Measurements from ENCODE around the gene SGSM2.

SGSM2 gene

DNA sequence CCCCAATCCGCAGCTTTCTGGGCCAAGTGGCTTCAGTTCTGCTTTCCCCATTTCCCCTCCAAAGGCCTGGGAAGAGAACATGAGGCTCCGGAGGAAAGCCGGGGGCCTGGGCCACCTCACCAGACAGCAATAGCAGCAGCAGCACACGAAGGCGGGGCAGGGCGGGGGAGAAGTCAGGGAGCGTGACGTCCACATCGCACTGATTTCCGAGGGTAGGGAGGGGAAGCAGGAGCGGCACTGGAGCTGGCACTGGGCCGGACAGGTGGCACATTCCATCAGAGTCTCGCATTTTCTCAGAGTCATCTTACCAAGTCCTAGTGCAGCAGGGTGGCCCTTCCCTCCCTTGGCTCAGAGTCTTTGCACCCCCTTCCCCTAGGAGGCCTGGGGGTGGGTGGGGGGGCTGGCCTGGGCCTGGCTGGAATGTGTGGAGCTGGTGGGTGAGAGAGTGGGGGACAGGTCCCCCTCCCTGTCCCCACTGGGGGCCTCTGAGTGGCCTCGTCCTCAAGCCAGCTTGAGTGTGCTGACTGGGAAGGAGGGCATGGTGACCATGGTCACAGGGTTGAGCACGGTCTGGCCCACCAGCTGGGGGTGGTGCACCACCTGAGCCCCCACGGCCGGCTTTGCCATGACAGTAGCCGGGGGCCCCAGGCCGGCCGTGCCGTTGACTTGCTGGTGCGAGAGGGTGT lies 49.2 kb downstream of the SGSM2 start:
- no peak for DNase-seq (ENCODE audit: low read depth)

DNA sequence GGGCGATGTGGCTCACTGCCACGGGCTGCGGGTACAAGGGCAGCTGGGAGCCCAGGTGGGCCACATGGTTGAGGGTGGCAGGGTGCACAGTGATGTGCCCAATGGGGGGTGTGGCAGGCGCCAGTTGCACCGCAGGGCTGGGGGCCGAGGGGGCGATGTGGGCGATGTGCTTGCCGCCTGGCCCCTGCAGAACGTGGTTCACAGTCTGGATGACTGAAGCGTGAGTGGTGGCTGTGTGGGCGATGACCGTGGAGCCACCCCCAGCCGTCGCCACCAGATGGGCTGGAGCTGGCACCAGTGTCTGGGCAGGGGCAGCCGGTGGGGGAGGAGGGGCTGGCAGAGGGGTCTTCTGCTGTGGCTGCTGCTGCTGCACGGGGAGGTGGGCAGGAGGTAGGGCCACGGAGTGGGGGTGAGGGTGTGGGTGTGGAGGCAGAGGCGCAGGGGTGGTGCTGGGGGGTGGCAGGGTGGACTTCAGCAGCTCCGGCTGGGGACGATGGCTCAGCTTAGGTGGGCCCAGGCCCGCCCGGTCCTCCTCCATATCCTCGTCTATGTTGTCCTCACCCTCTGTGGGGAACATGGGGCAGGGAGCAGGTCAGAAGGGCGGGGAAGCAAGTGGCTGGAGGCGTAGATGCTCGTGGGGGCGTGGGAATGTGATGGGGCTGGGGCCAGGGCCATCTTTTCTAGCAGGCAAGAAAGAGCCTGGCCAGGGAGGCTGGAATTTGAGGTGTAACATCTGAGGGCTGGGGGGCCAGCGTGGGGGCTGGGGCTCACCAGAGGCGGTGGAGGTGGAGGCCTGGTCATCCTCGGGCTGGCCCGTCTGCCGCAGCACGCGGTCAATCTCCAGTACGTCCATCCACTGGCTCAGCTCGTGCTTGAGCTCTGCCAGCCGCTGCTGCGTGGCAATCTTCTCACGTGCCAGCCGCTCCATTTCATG lies 50.1 kb downstream of the SGSM2 start:
- no peak for DNase-seq (ENCODE audit: low read depth)

DNA sequence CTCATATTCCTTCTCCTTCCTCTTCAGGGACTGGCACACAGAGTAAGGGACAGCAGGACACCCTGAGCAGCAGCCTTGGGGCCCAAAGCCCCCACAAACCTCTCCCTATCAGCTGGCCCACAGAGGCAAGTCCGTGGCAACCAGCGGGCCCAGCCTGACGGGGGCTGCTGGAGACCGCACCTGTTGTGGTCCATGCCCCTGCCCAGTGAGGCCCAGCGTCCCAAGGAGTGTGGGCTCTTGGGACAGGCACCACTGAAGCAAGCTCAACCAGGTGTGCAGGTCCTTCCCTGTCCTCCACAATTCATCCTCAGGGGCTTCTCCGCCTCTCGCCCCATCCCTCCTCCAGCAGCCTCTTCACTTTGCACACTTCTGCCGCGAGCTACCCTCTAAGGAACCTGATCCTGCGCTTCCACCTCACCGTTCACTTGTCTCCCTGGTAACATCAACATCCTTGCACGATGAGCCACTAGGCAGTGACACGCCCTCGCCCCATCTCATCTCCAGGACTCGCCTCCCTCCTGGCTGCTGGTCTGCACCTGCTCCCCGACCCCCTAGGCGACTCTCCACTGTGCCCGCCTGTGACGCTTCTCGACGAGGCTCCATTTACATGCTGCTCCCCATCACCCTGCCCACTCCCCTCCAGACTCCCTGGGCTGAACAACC lies 50.9 kb downstream of the SGSM2 start:
- no peak for DNase-seq (ENCODE audit: low read depth)

DNA sequence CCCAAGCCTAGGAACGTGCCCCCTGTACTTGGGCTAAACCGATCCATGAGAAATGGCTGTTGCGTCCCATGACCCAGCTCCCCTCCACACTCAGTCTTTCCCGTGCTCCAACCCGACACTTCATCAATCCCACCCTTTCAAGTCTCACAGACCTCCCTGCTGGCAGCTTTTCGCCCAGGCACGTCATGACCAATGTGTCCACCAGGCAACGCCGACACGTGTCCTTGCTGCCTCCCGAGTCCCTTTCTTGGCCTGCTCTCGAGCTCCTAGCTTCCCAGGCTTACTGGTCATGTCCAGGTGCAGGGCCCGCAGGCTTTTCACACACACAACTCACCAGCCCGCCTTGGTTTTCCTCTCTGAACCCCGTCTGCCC lies 51.4 kb downstream of the SGSM2 start:
- no peak for DNase-seq (ENCODE audit: low read depth)

DNA sequence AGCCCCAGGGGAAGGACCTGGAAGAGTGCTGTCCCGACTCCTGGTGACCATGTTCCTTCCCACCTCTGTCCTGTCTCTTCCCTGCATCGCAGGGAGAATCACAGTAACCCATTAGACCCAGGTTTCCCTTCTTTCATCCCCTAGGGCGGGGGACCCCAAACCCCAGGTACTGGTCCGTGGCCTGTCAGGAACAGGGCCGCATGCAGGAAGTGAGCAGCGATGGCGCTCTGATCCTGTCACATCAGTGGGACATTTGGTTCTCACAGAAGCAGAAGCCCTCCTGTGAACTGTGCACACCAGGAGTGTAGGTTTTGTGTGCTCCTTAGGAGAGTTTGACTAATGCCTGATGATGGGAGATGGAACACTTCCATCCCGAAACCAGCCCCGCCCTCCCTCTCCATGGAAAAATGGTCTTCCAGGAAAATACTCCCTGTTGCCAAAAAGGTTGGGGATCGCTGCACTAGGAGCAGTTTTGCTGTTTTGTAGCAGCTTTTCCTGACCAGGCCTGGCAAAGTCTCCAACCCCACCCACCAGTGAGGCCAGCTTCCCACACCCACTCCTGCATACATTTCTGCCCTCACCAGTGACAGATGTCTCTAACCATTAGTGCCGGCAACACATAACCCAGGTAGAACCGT lies 53.0 kb downstream of the SGSM2 start:
- DNase-seq (ENCODE audit: low read depth): no peak

DNA sequence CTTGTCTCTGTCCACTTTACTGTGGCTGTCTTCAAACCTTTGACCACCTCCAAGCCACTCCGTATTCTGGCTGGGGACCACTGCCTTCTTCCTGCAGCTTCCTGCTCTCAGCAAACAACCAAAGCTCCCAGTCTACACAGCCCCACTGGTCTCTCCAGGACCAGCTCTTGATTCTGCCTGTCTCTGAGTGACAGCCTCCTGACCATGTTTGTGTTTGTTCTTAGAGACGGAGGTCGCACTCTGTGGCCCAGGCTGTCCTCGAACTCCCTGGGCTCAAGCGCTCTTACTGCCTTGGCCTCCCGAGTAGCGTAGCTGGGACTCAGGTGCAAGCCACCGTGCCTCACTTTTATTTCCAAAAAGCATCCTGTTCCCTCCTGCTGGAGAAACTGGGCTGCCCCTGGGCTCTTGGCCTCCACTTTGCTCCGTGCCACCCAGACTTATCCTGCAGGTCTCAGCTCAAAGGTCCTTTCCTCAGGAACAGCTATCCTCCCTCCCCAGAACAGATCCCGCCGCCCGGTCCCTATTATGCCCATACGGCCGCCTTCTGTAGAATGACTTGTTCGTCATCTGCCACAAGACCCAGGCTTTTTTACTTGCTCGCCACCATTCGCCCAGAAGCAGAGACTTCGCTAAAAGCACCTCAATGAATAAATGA lies 54.4 kb downstream of the SGSM2 start:
- DNase-seq (ENCODE audit: low read depth): no peak

DNA sequence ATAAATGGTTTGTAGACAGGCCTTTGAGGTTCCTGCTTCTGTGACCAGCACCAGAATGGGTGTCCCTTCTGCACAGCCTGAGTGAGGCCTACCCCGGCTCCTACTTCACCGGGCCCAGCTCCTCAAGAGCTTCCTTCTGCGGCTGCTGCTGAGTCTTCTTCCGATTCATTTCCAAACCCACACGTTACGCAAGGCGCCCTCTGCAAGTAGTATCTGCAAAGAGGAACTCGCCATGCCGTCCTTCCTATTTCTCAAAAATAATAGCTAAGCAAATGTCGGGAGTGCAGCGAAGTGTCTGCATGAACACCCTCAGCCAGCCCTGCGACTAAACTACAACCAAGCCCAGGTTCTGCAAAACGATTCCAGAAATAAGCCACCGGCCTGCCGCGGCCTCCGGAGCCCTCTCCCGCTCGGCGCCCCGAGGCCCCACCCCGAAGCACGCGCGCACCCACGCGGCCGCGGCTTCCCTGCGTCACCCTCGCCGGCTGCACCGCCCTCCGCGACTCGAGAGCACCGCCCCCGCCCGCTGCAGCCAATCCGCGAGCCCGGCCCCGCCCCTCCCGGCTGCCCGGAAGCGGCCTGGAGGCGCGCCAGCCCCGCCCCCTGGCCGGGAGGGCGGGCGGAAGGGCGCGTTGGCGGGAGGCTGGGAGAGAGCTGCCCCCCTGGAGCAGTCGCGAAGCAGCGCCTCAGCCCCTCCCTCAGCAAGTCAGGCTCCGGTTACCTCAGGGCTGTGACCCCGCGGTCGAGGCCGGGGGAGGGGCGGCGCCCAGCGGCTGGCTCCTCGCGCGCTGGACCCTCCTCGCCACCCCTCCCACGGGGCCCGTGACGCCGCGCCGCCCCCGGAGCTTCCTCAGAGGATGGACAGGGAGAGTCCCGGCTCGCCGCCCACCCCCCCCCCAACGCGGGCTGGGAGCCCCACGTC lies 55.2 kb downstream of the SGSM2 start:
- DNase-seq (ENCODE audit: low read depth): peak; percentile 74

DNA sequence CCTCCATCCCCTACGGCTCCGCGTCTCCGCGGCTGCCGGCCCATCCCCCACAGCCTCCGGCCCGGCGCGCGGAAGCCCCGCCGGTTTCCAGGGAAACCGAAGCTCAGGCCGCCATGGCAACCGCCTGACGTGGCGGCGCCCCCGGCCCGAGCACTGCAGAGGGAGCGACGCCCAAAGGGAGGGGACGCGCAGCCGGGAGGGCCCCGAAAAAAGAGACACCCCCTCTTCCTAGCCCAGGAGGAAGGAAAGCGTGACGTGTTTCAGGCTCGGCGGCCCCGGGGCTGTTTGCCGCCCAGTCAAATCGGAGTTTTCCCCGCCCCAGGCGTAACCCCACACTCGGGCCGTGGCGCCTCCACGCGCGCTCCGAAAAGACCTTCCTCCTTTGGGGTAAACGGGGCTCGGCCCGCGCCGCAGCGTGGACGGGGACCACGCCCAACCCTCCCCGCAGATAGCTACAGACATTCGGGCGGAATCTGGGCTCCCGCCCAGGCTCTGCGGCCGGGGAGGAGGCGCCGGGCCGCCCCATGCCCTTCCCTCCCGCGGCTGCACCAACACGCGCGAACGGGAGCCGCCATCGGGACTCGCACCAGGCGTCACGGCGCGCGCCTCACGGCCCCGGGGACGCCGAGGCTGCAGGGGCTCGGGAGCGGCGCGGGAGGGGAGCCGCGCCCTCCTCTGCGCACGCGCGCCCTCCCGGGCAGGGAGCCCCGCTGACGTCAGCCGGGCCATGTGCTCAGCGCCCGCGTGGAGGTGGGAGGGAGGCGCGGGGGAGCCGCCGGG lies 56.1 kb downstream of the SGSM2 start:
- no peak for DNase-seq (ENCODE audit: low read depth)

DNA sequence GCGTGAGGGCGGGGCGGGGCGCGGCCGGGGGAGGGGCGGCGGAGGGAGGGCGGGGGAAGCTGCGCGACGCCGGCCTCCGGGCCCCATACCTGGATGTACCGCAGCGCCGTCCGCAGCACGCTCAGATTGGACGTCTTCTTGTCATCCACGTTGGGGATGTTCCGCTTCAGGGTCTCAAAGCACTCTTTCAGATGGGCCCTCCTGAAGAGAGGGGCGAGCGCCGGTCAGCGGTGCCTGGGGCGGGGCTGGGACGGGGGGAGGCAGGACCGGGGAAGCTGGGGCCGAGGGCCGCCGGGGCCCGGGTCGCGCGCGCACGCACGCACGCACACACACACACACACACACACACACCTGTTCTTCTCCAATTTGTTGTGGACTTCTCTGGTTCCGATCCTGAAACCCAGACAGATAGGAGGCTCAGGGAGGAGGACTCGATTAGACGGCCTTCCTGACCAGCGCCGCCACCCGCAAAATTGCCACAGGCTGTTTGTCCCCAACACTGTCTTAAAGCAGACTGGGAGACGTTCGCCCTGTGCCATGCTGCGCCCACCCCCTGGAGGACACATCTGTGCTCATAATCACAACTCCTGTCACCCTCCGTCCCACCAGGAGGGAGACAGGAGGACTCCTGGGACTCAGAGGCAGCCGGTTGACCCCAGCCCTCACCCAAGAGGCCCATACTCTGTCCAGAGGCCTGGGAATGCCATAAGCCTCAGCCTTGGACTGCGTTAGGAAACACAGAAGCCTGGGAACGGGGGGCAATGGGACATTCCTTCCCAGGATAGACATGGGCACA lies 56.9 kb downstream of the SGSM2 start:
- DNase-seq (ENCODE audit: low read depth): no peak

DNA sequence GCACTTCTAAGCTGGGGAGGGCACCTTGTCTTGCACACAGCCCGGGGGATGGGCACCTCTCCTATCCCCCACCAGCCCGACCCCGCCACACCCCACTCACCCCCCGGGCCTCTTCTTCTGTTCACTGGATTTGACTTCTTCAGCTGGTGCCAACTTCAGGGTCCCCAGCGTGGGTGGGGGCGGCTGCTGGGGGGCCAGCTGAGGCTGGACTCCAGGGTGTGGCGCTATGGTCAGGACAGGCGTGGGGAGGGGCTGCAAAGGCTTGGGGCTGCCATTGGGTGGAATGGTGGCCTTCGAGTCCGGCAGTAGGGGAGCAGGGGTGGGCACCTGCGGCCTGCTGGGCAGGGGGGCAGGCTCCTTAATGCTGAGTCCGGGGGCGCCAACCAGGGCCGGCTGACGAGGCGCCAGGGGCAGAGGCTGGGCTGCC lies 57.5 kb downstream of the SGSM2 start:
- DNase-seq (ENCODE audit: low read depth): no peak

DNA sequence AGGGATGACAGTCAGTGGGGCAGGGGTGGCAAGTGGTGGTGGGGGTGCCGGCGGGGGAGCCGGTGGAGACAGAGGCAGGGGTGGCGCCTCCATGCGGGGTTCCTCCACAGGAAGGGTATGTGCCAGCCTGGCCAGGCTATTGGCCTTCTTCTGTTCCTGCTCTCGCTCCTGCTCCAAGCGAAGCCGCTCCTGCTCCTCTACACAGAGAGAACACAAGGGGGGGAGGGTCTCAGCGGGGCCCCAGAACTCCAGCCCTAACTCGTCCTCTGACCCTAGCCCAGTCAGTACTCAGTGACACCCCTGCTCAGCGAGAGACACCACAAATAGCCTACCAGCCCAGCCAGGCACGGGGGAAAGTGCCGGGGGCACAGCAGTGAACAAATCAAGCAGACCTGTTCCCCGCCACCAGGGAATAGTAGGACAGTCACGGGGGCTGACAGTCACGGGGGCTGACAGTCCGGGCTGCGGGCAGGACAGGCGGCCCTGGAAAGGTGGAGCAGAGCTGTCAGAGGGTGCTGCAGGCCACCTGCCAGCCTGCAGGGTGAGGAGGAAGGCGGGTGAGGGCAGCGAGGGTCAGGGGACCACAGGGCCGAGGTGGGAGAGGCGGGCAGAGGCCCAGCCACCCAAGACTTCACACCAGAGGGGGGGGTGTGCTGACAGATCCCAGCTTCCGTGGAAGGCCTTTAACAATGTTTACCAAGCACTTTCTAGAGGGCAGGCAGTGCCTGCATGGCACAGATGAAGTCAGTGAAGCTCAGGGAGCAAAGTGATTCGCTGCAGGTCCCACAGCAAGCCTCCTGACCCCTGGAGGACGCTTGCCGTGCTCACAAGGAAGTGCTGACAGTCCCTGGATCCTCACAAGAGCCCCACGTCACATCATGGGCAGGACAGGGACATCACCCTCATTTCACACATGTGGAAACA lies 58.2 kb downstream of the SGSM2 start:
- no peak for DNase-seq (ENCODE audit: low read depth)

DNA sequence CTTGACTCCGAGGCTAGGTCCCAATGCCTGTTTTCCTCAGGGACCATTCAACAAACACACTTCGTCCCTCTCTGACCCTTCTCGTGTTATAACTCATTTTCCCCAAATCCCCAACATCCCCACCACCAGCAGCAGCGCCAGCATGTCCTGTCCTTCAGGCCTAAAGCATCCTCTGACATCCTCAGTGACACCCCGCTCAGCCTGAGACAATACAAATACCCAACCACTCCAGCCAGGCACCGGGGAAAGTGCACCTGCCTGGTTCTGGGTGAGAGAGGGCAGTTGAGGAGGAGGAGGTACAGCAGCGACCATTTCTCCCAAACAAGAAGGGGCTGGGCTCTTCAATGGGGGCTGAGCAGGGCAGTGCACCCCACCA lies 58.9 kb downstream of the SGSM2 start:
- DNase-seq (ENCODE audit: low read depth): no peak

DNA sequence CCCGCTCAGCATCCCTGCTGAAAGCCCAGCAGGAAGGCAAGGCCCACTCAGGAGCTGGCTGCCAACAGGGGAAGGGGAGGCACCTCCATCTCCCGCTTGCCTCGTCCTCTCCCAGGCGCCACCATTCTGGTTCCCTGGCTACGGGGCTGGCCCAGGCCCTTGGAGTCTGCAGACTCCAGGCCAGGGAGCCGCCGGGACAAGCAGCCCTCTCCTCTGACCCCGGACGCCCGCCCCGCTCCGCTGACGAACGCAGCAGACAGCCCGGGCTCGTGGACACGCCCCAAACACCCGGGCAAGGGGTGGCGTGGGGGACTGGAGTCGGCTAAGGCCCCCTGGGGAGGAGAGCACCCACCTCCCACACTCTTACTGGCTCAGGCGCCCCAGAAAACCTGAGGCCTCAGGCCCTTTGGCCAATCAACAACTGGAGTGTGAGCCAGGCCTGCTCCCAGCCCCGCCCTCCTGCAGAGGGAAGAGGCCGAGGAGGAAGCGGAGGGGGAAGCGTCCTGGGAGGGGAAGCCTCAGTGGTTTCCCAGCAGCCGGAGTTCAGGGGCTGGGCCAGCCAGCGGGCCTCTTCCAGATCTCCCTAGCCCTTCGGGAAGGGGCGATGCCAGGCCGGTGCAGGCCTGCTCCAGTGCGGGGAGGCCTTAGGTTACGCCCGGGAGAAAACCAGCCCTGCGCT lies 59.4 kb downstream of the SGSM2 start:
- DNase-seq (ENCODE audit: low read depth): peak; percentile 86

DNA sequence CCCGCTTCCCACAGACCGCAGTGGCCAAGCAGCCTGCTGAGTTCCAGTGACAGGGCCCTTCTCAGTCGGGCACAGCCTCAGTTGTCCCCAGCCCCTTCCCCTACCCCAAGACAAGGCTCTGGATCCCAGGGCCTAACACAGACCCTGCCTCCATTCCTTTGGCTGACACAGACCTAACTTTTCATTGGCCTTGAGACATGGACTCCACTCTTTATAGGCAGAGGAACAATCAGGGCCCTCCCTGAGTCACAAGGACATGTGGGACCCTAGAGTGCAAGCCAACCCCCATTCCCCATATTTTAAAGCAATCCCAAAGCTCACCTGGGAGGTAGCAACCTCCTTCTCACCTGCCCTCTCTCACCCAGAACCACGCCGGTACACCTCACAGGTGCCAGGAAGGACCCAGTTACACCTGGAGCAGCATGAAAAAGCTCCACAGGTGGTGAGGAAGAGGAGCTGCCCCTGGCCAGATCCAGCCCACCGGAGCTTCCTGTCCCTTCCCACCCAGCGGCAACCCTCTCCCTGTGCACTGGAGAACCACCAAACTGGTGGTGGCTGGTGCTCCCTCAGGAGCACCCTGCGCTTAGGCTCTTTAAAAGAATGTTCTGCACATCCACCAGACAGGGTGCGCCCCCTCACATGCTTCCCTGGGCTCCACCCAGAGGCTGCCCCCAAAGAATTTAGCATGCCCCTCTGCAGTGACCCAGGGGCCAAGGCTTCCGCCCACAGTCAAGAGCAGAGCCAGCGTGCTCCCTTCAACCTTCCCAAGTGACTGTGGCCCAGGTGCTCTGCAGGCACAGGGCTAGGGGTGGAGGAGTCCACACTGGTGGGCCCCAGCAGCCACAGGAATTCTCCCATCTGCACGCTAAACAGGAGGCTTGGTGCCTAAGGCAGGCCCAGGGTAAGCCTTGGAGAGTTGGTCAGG lies 60.2 kb downstream of the SGSM2 start:
- no peak for DNase-seq (ENCODE audit: low read depth)

DNA sequence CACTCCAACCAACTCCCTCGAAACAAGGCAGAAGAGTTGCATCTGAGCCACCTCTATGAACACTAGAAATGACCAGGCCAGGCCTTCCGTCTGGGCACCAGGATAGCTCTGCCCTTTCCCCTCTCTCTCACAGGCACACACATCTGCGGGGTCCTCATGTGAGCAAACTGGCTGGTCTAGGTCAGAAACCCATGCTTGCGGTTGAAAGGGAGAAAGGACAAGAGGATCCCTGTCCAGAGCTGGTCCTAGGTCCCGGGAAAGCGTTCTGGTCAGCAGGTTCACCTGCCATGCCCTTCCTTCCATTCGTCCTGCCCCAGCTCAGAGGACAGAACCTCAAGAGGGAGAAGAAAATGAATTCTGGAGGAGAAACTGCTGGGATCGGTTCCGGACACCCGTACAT lies 60.9 kb downstream of the SGSM2 start:
- DNase-seq (ENCODE audit: low read depth): no peak

Data from non-pigmented ciliary epithelial cell (primary cell).